ENCODE data around the gene UBE2L3. TPM values are rescaled to one million over a fixed set of nuclear protein-coding genes. Genes with fewer than 3 reads are reported as not detected.

Gene UBE2L3
- polyA plus RNA-seq, 2 of the 4 experiments (the other 2 are of a cell fraction) = 54.9 to 55.6 TPM

GRCh38 chr22:21642584-21643448, 75.3 kb downstream of the UBE2L3 start:
- Histone ChIP-seq H3K4me1 (peaks cover 10% of the 10 kb centered on the region; the same call in 2 of the 3 replicates), H3K27ac (peak overlapping the region; percentile 70 to 89), H3K9me3 (no peaks in the 10 kb centered on the region), H3K4me3 (peak overlapping the region; percentile 71), H3K4me2 (peak overlapping the region; percentile 95)
- ChIA-PET POLR2A (interaction anchor here (0.6 to 2.3 kb wide), 5 partner anchors 12 to 186 kb away, joined by 3 to 30 read pairs (median 7); no protein-coding TSS in a partner anchor), CTCF (interaction anchor here (0.6 to 6.5 kb wide), 14 partner anchors 10 to 67 kb away, joined by 3 to 133 read pairs (median 6); partner anchors contain the start of genes CCDC116 and YDJC)
- TF ChIP-seq RFX5 (IDR thresholded peaks at IDR 0.05) (no peak), PHF8 (IDR thresholded peaks at IDR 0.05; ENCODE audit: borderline replicate concordance, low read depth) (0 out of 2 replicates have a peak, but pooled peaks have one; percentile 11), HMGXB4 (CRISPR knock-in tag; IDR thresholded peaks at IDR 0.05; ENCODE audit: borderline replicate concordance) (no peak), JUNB (IDR thresholded peaks at IDR 0.05) (no peak), POLR2A (IDR thresholded peaks at IDR 0.05; ENCODE audit: low read length) (no peak), FOXS1 (CRISPR knock-in tag; IDR thresholded peaks at IDR 0.05) (no peak), TFCP2L1 (CRISPR knock-in tag; IDR thresholded peaks at IDR 0.05) (no peak), NFE2L2 (conservative IDR thresholded peaks at IDR 0.05; ENCODE audit: low read length) (no peak), E2F6 (IDR thresholded peaks at IDR 0.05; ENCODE audit: borderline replicate concordance, low read depth) (no peak), CTCF (IDR thresholded peaks at IDR 0.05) (peak; percentile 50), HES2 (IDR thresholded peaks at IDR 0.05) (no peak), PBX3 (IDR thresholded peaks at IDR 0.05) (no peak), CHD4 (IDR thresholded peaks at IDR 0.05; ENCODE audit: borderline replicate concordance) (no peak), RAD21 (conservative IDR thresholded peaks at IDR 0.05 in 1 of 2, IDR thresholded peaks at IDR 0.05 in 1 of 2) (peak; percentile 52 to 58), HEYL (CRISPR knock-in tag; IDR thresholded peaks at IDR 0.05) (no peak), BCL3 (IDR thresholded peaks at IDR 0.05) (no peak), CHD2 (IDR thresholded peaks at IDR 0.05; ENCODE audit: low read length, partially characterized antibody) (no peak), GATA3 (IDR thresholded peaks at IDR 0.05; ENCODE audit: borderline replicate concordance) (0 out of 2 replicates have a peak, but pooled peaks have one; percentile 13), JUN (IDR thresholded peaks at IDR 0.05) (no peak), EHF (CRISPR knock-in tag; IDR thresholded peaks at IDR 0.05) (no peak), REST (IDR thresholded peaks at IDR 0.05) (no peak), EHMT2 (IDR thresholded peaks at IDR 0.05; ENCODE audit: low read depth) (no peak), MYC (IDR thresholded peaks at IDR 0.05; ENCODE audit: borderline replicate concordance, low read length) (no peak)
- ATAC-seq (peak; percentile 57 to 60), DNase-seq (ENCODE audit: low read depth in 1 of 2, low spot score in 1 of 2) (peak; percentile 51 to 66), FAIRE-seq (no peak)
- 1% methylated on average over 17 of the region's 56 CpGs for WGBS (ENCODE audit: missing lambda C conversion rate)

All from A549 (cell line).